Measurements from ENCODE around the gene EIF3CL. TPM values are rescaled to one million over a fixed set of nuclear protein-coding genes. Genes with fewer than 3 reads are reported as not detected.
"Not testable (repeated sequence)": the region's sequence is repeated elsewhere in the genome, so short reads cannot be mapped to it uniquely, and the experiment has no call there.

EIF3CL gene, protein sequence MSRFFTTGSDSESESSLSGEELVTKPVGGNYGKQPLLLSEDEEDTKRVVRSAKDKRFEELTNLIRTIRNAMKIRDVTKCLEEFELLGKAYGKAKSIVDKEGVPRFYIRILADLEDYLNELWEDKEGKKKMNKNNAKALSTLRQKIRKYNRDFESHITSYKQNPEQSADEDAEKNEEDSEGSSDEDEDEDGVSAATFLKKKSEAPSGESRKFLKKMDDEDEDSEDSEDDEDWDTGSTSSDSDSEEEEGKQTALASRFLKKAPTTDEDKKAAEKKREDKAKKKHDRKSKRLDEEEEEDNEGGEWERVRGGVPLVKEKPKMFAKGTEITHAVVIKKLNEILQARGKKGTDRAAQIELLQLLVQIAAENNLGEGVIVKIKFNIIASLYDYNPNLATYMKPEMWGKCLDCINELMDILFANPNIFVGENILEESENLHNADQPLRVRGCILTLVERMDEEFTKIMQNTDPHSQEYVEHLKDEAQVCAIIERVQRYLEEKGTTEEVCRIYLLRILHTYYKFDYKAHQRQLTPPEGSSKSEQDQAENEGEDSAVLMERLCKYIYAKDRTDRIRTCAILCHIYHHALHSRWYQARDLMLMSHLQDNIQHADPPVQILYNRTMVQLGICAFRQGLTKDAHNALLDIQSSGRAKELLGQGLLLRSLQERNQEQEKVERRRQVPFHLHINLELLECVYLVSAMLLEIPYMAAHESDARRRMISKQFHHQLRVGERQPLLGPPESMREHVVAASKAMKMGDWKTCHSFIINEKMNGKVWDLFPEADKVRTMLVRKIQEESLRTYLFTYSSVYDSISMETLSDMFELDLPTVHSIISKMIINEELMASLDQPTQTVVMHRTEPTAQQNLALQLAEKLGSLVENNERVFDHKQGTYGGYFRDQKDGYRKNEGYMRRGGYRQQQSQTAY
- total RNA-seq (2014; rRNA removed; shearing (Covaris generic)): 110 and 114 TPM in 2 replicates

DNA sequence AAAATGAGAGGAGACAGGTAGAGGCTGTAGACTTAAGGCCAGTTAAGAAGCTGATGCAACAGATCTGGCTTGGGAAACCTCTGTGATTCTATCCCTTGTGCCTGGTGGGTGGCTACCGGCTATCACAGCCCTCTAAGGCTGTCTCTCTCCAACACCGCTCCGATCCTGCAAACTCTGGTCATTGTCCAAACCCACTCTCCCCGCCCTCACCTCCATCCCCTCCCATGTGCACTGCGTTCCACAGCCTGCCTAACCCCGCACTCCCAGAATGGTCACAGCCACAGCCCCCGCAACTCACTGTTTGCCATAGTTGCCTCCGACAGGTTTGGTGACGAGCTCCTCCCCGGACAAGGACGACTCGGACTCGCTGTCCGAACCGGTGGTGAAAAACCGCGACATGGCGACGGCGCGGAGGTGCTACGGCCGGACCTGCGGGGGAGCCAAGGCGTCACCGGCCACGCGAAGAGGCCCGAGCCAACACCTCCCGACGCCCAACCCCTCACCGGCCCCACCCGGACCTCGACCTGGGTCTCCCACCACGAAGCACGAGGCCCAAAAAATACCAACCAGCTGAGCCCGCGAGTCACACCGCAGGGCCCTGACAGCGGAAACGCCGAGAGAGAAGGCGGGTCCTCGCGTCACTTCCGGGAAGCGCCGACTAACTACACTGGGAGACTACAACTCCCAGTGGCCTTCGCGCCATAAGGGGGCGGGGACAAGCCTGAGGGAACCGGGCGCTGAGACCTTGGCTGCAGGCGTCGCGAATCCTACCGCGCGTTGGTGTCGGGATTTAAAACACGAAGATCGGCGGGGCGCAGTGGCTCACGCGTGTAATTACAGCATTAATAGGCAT is at the start of gene EIF3CL:
TSS of gene EIF3CL (minus strand) at position 622 of the 853 bp plus-strand sequence. CDS start at position 399, 223 bp downstream.
- not testable (repeated sequence) for DNase-seq (ENCODE audit: low spot score)

DNA sequence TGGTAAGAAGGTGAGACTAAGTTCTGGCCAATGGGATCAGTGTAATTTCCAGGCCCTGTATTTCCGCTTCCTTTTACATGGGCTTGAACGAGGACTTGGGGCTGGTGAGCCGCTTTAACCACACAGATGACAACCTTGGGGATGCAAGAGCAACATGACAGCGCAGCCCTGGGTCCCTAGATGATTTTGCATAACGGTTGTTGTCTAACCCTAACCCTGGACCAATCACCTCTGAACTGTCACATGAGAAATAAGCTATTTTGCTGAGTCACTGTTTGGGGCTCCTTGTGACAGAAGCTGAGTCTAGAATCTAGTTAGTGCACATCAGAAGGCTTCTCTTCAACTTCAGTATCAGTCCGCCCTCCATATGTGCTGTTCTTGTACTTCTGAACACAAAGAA is 43.4 kb upstream of the EIF3CL start:
- DNase-seq (ENCODE audit: low spot score): not testable (repeated sequence)

DNA sequence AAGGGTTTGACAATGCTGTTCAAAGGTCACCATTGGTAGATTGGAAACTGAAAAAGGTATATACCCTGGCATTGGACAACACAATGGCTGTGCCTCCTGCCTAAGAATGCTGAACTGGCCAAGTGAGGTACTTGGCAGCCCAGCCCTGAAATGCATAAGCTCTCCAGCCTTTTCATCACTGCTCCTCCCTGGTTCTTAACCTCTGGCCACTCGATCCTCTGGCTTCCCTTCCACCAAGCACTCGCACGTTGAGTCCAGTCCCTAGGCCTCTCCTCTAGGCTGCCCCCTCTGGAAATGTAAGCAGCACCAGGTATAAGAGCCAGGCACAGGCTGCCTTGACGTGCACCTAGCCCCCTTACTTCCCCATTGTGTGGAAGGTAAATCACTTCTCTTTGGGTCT is 42.7 kb upstream of the EIF3CL start:
- not testable (repeated sequence) for DNase-seq (ENCODE audit: low spot score)

GRCh38 chr16:28443943-28444342 is 40.3 kb upstream of the EIF3CL start:
- not testable (repeated sequence) for DNase-seq (ENCODE audit: low spot score)

DNA sequence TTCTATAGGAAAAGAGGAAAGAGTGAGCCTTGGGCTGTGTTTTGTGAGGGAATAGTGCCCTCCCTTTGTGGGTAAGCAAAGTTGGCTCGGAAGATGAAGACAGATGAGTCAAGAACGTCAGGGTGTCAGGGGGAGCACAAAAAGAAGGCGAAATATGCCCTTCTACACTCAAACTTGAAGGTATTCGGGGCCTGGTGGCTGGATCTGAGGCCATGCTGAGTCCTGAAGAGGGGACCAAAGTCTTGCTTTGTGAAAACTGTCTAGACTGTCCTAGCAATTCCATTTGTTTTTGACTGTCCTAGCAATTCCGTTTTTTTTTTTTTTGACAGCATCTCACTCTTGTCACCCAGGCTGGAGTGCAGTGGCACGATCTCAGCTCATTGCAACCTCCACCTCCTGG is 35.3 kb upstream of the EIF3CL start:
- not testable (repeated sequence) for DNase-seq (ENCODE audit: low spot score)

GRCh38 chr16:28435340-28435739 is 31.7 kb upstream of the EIF3CL start:
- DNase-seq (ENCODE audit: low spot score): not testable (repeated sequence)

- DNase-seq (ENCODE audit: low spot score): not testable (repeated sequence)
Observed at GRCh38 chr16:28426060-28426680, 22.5 kb upstream of the EIF3CL start.

- DNase-seq (ENCODE audit: low spot score): not testable (repeated sequence)
Observed at GRCh38 chr16:28421071-28421750, 17.6 kb upstream of the EIF3CL start.

DNA sequence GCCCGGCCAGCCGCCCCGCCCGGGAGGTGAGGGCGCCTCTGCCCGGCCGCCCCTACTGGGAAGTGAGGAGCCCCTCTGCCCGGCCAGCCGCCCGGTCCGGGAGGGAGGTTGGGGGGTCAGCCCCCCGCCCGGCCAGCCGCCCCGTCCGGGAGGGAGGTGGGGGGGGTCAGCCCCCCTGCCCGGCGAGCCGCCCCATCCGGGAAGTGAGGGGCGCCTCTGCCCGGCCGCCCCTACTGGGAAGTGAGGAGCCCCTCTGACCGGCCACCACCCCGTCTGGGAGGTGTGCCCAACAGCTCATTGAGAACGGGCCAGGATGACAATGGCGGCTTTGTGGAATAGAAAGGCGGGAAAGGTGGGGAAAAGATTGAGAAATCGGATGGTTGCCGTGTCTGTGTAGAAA is 13.4 kb upstream of the EIF3CL start:
- not testable (repeated sequence) for DNase-seq (ENCODE audit: low spot score)

- not testable (repeated sequence) for DNase-seq (ENCODE audit: low spot score)
Observed at GRCh38 chr16:28414530-28414929, 10.9 kb upstream of the EIF3CL start.

DNA sequence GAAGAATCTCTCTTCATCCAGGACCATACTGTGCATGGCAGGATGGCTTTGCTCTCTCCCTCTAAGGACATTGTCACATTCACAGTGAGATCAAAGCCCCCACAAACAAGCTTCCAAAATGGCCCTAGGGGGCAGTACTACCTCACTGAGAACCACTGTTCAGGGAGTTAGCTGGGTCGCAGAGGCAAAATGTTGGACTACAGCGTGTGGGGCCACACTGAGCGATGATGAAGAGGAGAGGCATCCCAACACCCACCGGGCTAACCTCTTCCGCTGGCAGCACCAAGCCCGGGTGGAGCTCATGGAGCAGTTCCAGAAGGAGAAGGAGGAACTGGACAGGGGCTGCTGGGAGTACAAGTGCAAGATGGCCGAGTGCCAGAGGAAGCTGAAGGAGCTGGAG is 9.9 kb upstream of the EIF3CL start:
- not testable (repeated sequence) for DNase-seq (ENCODE audit: low spot score)

DNA sequence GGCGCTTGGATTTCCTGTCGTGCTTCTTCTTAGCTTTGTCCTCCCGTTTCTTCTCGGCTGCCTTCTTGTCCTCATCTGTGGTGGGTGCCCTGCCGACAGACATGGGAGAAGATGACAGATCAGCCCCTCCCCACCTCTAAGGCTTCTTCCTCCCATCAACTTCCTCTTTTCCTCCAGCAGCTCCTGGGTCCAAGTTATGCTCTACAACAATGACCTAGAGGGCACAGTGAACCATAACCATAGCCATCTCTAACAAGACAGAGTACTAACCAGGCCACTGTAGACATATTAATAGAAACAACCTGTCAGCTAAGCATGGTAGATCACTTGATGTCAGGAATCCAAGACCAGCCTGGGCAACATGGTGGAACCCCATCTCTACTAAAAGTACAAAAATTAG is 11.6 kb downstream of the EIF3CL start:
- DNase-seq (ENCODE audit: low spot score): not testable (repeated sequence)

GRCh38 chr16:28382177-28382867 is 21.3 kb downstream of the EIF3CL start:
- DNase-seq (ENCODE audit: low spot score): not testable (repeated sequence)

DNA sequence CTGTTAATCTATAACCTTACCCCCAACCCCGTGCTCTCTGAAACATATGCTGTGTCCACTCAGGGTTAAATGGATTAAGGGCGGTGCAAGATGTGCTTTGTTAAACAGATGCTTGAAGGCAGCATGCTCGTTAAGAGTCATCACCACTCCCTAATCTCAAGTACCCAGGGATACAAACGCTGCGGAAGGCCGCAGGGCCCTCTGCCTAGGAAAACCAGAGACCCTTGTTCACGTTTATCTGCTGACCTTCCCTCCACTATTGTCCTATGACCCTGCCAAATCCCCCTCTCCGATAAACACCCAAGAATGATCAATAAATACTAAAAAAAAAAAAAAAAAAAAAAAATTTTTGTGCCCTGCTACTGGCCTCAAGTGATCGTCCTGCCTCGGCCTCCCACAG is 25.8 kb downstream of the EIF3CL start:
- DNase-seq (ENCODE audit: low spot score): not testable (repeated sequence)

DNA sequence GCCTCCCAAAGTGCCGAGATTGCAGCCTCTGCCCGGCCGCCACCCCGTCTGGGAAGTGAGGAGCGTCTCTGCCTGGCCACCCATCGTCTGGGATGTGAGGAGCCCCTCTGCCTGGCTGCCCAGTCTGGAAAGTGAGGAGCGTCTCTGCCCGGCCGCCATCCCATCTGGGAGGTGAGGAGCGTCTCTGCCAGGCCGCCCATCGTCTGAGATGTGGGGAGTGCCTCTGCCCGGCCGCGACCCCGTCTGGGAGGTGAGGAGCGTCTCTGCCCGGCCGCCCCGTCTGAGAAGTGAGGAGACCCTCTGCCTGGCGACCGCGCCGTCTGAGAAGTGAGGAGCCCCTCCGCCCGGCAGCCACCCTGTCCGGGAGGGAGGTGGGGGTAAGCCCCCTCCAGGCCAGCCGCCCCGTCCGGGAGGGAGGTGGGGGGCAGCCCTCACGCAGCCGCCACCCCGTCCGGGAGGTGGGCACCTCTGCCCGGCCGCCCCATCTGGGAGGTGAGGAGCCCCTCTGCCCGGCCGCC is 26.5 kb downstream of the EIF3CL start:
- not testable (repeated sequence) for DNase-seq (ENCODE audit: low spot score)

DNA sequence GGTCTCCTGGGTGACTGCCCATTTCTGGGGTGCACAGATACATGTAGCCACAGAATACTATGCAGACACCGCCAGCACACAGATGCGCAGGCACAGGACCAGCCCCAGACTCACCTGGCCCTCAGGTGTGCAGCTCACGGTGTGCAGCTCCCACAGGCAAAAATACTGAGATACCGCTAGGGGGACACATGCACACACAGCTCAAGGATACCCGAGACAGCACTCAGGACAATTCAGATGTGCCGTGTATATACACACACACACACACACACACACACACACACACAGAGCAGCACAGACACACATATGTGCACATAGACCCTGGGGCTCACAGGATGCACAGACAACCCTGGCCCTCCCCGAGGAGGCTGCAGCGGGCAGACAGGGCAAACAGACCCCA is 28.5 kb downstream of the EIF3CL start:
- not testable (repeated sequence) for DNase-seq (ENCODE audit: low spot score)

GRCh38 chr16:28374281-28374680 is 29.4 kb downstream of the EIF3CL start:
- DNase-seq (ENCODE audit: low spot score): not testable (repeated sequence)

- DNase-seq (ENCODE audit: low spot score): not testable (repeated sequence)
Observed at GRCh38 chr16:28367926-28368325, 35.7 kb downstream of the EIF3CL start.
